NOMO-1 treated with DMSO at 0.1 percent for 48 hours (cell line): ENCODE measurements around the gene FOXN3.
"Not testable (repeated sequence)": the region's sequence is repeated elsewhere in the genome, so short reads cannot be mapped to it uniquely, and the experiment has no call there.

Source experiments
- DNase-seq: peaks from one replicate; lab custom pipeline; 2025; ENCODE audit not compliant: unreplicated experiment; lab: John Stamatoyannopoulos, UW

FOXN3 gene

DNA sequence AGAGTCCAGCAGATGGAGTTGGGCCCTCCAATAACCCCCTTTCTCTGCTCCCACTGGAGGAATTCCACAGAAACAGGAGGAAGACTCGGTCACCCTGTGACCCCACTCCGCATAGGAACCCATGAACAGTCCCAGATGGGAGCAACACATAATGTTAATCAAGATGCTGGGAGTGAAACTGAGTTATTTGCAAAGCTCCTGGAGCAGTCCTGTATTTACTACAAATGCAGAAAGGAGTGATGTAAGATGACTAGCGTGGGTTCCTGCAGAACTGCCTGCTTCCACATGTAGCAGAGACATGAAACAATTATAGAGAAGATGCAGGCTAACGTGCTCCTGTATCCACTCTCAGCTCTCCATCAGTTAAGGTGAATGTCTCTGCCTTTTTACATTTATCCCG, 274.7 kb downstream of the FOXN3 start:
- DNase-seq, result no peak

DNA sequence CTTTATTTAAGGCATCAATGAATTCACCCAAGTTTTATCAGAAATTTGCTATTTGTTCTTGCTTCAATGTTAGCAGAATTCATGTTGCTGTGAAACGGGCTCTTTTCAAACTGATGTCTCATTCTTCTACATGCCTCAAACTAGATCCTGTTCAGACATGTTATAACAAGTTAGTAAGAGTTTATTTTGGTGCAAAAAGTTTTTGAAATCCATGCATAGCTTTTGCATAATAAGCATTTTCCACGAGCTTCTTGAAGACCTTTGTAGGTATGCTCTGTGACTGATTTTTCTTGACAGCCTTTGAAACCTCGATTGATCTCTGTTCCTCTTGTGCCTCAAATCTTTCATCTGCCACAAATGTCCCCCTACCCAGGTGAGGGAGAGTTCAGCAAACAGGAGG, 275.2 kb downstream of the FOXN3 start:
- DNase-seq, result no peak

GRCh38 chr14:89140326-89140725, 276.7 kb downstream of the FOXN3 start:
- DNase-seq, result no peak

DNA sequence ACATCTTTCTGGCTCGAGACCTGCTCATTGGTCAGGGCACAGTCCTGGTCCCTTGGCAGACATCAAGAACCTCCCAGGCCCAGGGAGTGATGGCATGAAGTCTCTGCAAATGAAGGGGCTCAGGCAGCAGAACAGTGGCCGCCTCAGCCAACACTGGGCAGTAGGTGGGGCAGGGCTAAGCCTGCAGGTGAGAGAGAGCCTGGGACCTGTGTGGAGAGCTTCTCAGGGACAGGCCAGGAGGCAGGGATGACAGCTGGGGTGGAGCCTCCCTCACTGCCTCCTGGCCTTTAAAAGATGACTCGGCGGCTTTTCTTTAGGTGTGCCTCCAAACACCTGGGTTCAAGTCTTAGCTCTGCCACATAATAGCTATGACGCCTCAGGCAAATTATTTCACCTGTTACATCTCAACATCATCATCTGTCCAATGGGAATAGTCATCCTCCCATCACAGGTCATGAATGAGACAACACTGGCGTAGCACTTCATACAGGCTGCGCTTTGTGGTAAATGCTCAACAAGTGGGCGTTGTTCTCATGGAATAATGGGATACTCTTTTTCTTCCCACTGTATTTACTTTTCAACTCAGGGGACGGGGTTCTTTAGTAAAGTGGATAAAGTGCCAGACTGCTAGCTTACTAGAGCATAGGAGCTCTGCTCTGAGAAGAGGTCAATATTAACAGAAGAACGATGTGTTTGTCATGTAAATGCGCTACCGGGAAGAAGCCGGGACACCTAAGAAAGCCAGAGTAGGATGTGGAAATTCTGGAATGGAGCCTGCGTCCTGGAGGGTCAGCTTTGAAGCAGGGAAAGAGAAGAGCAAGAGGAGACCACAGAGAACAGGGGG, 277.4 kb downstream of the FOXN3 start:
- no peak for DNase-seq

DNA sequence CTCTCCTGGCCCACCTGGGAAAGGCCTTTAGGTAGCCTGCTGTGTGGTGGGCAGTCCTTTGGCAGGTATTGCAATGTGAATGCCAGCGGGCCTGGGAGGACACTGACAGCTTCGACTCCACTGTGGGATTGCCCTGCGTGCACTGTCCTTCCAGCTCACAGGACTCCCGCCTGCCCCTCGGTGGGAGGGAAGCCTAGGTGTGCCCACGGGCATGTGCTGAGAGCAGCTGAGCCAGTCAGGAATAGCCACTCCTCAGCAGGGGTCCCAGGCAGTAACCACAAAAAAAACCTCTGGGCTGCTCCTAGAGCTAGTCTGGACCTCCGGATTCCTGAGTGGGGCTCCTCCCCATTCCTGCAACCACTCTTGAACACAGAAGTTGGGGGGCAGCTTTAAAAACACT, 278.2 kb downstream of the FOXN3 start:
- DNase-seq, result no peak

DNA sequence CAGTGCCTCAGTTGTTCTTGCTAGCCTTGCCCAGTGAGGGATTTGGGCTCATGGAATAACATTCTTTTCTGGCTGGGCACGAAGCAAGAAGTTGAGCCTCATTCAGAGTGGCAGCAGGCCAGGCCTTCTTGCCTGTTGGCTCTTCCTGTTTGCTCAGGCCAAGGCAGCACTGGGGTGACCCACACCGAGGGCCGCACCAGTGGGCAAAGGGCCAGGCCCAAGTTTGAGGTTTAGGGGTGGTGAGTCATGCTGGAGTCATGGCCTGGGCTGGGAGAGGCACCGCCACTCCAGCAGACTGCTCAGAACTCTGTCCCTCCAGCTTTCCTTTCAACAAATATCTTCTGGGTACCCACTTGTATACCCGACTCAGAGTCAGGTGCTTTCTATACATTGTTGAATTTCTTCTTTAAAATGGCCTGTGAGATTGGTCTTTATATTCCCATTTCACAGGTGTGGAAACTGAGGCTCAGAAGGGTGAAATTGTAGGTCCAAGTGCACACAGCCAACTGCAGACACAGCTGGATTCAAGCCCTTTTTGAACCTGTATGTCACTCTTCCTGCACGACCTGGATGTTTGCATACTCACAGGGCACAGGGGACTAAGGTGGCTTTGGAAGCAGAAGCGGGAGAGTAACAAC, 279.4 kb downstream of the FOXN3 start:
- DNase-seq, result no peak

- DNase-seq, result no peak
Measured at GRCh38 chr14:89136587-89136986, 280.4 kb downstream of the FOXN3 start.

DNA sequence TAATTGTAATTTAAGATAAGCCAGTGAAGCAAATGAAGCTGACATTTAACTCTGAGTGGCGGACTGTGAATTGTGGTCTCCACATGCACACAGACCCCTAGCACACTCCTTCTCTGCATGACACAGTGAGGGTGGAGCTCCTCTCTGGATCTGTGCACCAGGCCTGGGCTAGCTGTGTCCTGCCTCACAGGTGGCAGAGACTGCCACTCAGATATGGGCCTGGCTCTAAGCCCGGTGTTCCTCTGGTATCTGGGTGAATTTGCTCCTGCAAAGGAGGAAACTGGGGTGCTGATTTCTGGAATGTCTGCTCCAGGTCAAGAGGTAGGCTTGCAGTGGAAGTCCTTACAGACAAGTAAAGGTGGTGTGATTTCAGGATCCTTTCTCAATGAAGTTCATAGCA, 282.4 kb downstream of the FOXN3 start:
- DNase-seq, result no peak

GRCh38 chr14:89131004-89131750, 285.9 kb downstream of the FOXN3 start:
- DNase-seq, result no peak

GRCh38 chr14:89129570-89129969, 287.5 kb downstream of the FOXN3 start:
- DNase-seq, result no peak

GRCh38 chr14:89128311-89129026, 288.6 kb downstream of the FOXN3 start:
- DNase-seq, result no peak

DNA sequence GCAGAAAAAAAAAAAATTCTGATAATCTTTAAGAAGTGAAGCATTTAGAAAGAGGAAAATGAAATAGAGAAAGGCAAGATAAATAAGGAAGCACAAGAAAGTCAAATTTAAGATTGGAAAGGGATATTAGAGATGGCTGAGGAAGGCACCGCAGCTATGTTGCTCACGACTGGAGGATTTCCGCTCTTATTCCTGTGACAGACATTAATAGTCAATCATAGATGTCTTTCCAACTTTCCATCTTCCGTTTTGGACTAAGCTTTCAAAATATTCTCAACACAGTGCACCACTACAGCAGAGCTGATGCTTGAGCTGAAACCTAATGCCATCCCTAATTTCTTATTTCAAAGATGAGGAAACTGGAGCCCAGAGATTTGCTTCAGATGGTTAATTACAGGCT, 290.6 kb downstream of the FOXN3 start:
- DNase-seq, result no peak

DNA sequence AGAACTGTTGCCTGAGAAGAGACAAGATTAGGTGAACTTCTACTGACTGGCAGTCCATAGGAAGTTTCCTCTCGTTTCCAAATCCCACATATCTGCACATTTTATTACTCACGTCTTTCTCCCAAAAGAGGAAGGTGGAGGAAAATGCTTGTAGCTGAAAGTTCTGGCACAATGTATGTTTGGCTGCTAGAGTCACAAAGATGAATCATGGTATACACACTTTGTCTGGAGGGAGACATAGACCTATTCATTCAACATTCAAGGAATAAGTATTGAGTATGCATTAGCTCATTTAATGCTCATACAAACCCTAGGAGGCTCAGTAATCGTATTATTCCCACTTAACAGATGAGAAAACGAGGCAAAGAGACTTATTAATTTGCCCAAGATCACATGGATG, 291.8 kb downstream of the FOXN3 start:
- DNase-seq, result no peak

GRCh38 chr14:89123851-89124250, 293.2 kb downstream of the FOXN3 start:
- DNase-seq, result no peak

- DNase-seq, result no peak
Measured at GRCh38 chr14:89123215-89123614, 293.8 kb downstream of the FOXN3 start.

DNA sequence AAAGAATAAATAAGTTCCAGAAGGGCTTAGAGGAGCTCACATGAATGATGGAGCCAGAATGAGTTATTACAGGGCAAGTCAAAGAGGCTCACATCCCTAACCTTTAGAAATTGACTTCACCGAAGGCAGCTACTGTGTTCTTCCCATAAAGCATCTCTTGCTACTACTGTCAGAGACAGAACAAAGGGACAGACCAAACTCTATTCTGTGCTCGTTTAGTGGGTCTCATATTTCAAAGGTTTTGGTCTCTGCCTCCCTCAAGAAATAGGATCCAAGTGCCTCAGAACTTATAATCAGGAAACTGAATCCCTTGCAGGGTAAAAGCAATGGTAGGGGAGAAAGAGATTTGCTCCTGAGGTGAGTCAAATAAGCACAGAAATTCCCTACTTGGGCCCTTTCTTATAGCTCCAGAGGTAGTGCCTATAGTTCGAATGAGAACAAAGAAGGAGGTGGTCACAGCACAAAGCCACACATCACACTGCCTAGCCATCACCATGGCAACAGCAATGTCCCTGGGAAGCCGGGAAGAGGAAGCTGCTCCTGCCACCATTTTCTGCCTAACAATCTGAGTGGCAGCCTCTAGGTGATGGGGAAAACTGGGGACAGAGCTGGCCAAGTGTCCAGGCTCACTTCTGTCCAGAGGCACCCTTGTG, 294.9 kb downstream of the FOXN3 start:
- DNase-seq, result no peak

GRCh38 chr14:89117012-89117411, 300.0 kb downstream of the FOXN3 start:
- no peak for DNase-seq

- no peak for DNase-seq
Measured at GRCh38 chr14:89114109-89114508, 302.9 kb downstream of the FOXN3 start.

DNA sequence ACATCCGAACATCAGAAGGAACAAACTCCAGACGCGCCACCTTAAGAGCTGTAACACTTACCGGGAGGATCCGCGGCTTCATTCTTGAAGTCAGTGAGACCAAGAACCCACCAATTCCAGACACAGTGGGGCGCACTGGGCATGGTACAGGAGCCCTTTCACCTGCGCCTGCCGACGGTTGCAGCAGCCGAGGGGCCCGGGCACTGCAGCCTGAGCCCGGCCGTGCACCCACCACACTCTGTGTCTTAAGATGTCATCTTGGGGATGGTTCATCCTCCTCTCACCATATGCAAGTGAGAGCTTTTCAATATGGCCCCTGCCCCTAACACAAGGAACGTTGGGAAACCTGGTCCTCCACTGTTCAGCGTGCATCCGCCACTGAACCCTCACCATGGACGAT, 304.3 kb downstream of the FOXN3 start:
- DNase-seq, result no peak

DNA sequence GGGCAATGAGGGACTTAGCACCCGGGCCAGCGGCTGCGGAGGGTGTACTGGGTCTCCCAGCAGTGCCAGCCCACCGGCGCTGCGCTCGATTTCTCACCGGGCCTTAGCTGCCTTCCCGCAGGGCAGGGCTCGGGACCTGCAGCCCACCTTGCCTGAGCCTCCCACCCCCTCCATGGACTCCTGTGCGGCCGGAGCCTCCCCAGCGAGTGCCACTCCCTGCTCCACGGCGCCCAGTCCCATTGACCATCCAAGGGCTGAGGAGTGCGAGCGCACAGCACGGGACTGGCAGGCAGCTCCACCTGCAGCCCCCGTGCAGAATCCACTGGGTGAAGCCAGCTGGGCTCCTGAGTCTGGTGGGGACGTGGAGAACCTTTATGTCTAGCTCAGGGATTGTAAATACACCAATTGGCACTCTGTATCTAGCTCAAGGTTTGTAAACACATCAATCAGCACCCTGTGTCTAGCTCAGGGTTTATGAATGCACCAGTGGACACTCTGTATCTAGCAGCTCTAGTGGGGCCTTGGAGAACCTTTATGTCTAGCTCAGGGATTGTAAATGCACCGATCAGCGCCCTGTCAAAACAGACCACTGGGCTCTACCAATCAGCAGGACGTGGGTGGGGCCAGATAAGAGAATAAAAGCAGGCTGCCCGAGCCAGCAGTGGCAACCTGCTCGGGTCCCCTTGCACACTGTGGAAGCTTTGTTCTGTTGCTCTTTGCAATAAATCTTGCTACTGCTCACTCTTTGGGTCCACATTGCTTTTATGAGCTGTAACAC, 305.1 kb downstream of the FOXN3 start:
- DNase-seq, result not testable (repeated sequence)
